Spleen (tissue), 7 donors: Measurements from ENCODE around the gene SPI1.

Experiments
- POLR2A ChIP-seq, 3 donors: fragments of 450-650 bp; IDR thresholded peaks; one replicate each; pipeline ENCODE4 v1.5.1; 2017; ENCODE audit warnings: antibody characterized with exemption in 3 of 3, mild to moderate bottlenecking in 1 of 3
- POLR2AphosphoS5 ChIP-seq, 3 donors: sonication (generic); formaldehyde crosslinking; IDR thresholded peaks; one replicate each; pipeline ENCODE4 v1.5.1; 2017; ENCODE audit warnings: antibody characterized with exemption in 3 of 3
- TF ChIP-seq, protein P1 (sequence below), 11 experiments: fragments of 200-600 bp in 7 of 11; fragments of 450-650 bp in 4 of 11; sonication (generic) in 4 of 11; IDR thresholded peaks in 8 of 11; conservative IDR thresholded peaks in 3 of 11; 1 replicate in 7 of 11; 2 replicates in 4 of 11; pipeline versions ENCODE4 v1.4.0 to v1.8.0; 2016 to 2021; ENCODE audit warnings: antibody characterized with exemption in 11 of 11, inconsistent platforms in 4 of 11, mild to moderate bottlenecking in 1 of 11
- donor health status: DM: no; HTN: no; CAD: no; lungs with moderate emphysema.
- donor health status: DM: no; HTN: no; CAD: no.
- donor health status: DM: no; HTN: no; CAD: no.

DNA sequence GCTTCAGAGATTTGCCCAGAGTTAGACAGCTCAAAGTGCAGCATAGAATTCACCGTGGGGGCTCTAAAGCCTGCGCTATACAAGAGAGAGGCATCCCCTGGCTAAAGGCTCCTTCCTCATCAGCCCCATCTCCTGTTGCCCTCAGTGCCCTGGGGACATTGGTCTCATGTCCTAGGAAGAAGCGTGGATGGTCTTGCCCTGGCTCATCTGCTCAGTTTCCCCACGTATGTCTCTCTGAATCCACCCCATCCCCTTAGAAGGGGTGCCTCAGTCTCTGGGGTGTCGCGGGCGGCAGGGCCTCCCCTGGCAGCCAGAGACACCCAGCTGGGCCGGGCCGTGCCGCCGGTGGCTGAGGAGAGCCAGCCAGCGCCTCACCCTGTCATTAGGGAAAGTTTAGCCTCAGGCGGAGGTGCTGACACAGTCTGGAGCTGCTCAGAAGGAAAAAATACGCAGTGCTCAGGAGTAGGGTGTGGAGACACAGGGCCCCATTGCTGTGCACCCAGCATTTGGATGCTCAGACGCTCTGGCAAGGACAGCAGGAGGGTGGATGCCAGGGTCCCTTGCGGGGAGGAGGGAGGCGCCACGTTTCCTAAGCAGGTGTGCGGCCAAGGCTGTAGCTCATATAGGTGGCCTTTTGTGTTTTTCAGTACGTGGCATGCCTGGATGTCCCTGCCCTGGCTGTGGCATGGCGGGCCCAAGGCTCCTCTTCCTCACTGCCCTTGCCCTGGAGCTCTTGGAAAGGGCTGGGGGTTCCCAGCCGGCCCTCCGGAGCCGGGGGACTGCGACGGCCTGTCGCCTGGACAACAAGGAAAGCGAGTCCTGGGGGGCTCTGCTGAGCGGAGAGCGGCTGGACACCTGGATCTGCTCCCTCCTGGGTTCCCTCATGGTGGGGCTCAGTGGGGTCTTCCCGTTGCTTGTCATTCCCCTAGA, 31.4 kb upstream of the SPI1 start:
- TF ChIP-seq, protein P1, sequence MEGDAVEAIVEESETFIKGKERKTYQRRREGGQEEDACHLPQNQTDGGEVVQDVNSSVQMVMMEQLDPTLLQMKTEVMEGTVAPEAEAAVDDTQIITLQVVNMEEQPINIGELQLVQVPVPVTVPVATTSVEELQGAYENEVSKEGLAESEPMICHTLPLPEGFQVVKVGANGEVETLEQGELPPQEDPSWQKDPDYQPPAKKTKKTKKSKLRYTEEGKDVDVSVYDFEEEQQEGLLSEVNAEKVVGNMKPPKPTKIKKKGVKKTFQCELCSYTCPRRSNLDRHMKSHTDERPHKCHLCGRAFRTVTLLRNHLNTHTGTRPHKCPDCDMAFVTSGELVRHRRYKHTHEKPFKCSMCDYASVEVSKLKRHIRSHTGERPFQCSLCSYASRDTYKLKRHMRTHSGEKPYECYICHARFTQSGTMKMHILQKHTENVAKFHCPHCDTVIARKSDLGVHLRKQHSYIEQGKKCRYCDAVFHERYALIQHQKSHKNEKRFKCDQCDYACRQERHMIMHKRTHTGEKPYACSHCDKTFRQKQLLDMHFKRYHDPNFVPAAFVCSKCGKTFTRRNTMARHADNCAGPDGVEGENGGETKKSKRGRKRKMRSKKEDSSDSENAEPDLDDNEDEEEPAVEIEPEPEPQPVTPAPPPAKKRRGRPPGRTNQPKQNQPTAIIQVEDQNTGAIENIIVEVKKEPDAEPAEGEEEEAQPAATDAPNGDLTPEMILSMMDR (IDR thresholded peaks at IDR 0.05 in 8 of 11, conservative IDR thresholded peaks at IDR 0.05 in 3 of 11), result no peak
- no peak for TF ChIP-seq POLR2A (IDR thresholded peaks at IDR 0.05)
- no peak for TF ChIP-seq POLR2AphosphoS5 (IDR thresholded peaks at IDR 0.05)
